ENCODE measurements around the gene TSC2. TPM values are rescaled to one million over a fixed set of nuclear protein-coding genes. Genes with fewer than 3 reads are reported as not detected.

The TSC2 gene
- total RNA-seq, 1 donor from 2014 or later = 63.6 TPM

DNA sequence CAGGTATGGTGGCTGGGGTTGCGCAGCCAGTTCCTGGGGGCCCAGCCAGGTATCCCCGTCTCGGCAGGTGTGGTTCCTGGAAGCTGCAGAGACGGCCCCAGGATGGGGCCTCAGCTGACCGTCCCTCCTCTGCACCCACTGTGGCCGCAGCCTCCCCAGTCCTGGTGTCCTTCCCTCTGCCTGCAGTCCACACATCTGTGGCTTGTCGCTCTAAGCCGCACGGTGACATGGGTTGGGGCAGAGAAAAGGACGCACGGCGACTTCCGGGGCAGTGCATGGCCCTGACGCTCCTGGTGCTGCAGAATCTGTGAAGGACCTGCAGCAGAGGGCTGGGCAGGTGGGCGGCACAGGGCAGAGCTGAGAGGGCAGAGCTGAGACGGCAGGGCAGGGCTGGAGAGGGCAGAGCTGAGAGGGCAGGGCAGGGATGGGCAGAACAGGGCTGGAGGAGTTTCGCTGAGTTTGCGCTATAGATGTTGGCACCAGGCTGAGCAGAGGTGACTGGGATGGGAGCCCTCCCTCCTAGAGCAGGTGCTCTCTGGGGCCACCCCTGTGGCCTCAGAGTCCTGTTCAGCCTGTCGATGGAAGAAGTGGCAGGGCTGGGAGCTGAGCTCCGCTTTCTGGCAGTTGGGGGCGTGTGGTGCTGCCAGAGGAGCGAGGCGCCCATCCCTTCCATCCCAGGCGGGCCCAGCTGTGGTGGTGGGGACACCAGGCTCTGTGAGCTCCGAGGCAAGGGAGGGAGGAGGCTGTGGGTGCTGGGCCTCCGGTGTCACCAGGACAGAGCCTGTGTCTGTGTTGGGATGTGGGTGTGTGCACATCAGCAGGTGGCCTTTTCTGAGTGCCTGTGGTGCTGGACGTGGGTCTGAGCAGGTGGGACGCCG, 23.0 kb downstream of the TSC2 start:
- no peak for DNase-seq (ENCODE audit: low read depth)

DNA sequence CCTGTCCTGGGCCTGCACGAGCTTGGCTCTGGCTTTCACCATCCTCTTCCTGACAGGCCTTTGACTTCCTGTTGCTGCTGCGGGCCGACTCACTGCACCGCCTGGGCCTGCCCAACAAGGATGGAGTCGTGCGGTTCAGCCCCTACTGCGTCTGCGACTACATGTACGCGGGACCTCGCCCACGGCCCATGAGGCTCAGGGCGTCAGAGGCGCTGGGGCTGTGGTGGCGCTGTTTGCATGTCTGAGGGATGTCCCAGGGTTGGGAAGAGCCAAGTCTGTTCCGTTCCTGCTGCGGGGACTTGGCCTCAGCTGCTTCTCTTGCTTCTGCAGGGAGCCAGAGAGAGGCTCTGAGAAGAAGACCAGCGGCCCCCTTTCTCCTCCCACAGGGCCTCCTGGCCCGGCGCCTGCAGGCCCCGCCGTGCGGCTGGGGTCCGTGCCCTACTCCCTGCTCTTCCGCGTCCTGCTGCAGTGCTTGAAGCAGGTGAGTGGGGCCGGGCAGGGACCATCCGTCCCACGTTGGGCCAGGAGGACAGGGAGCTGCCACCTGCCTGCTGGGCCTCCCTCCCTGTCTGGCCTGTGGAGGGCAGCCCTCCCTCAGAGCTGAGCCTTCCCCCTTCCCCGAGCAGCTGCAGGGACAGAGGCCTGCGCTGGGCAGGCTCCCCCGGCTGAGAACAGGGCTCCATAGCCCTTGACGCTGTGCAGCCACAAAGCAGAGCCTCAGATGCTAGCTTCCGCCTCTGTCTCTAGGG, 23.8 kb downstream of the TSC2 start:
- no peak for DNase-seq (ENCODE audit: low read depth)

DNA sequence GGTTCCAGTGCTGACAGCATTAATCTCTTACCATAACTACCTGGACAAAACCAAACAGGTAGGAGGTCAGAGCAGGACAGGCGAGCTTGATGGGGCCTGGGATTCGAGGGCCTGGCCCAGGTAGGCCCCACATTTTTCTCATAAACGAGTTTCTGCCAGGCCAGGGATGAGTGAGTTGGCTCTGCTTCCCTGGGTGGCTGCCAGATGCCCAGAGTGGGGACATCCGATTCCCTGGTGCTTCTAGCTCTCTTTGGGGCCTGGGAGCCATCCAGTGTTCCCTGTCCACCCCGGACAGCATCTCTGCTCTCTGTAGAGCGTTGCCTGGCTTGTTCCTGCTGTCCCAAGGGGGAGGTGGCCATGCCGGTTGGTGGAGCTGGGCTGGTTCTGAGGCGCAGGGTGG, 25.1 kb downstream of the TSC2 start:
- DNase-seq (ENCODE audit: low read depth) = no peak

DNA sequence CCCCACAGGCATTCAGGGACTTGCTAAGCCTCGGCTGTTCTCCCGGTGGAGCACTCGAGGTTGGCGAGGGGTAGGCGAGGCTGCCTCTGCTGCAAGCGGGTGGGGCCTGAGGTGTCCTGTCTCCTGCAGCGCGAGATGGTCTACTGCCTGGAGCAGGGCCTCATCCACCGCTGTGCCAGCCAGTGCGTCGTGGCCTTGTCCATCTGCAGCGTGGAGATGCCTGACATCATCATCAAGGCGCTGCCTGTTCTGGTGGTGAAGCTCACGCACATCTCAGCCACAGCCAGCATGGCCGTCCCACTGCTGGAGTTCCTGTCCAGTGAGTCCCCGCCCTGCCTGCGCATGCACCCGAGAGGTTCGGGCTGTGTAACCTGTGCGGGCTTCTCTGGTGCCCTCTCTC, 26.3 kb downstream of the TSC2 start:
- DNase-seq (ENCODE audit: low read depth) = no peak

DNA sequence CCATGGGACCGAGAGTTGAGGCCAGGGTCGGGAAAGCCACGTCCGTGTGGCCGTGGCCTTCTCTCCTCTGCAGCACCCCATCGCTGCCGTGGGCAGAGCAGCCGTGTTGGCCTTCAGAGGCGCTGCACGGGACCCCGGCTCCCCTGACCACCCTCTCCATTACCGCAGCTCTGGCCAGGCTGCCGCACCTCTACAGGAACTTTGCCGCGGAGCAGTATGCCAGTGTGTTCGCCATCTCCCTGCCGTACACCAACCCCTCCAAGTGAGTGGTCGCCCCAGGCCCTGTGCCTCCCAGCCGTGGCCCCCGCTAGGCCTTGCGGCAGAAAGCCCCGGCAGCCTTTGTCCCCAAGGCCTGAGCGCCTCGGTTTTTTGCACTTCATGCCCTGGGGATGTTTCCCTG, 27.8 kb downstream of the TSC2 start:
- no peak for DNase-seq (ENCODE audit: low read depth)

DNA sequence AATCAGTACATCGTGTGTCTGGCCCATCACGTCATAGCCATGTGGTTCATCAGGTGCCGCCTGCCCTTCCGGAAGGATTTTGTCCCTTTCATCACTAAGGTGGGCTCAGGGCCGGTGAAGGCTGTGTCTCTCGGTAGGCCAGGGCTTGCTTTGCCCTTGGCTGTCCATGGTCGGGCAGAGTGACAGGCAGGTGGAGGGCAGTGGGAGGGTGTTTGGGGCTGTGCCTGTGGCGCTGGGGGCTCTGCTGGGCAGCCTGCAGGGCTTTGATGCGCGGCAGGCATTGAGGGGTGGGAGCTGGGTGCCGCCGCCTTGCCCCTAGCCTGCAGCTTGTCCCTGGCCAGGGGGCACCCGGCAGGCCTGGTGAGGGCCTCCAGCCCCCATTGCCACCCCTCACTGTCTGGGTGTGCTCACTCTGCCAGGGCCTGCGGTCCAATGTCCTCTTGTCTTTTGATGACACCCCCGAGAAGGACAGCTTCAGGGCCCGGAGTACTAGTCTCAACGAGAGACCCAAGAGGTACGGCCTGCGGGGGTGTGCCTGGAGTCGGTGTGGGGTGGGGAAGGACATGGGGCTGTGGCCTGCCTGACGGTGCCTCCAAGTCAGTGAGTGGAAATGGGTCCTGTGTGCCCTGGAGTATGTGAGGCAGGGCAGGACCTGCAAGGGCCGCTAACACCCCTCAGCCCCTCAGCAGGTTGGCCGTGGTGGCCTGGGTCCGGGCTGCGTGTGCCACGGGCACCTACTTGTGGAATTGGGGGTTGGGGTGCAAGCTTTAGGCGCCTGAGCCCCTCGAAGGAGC, 28.5 kb downstream of the TSC2 start:
- no peak for DNase-seq (ENCODE audit: low read depth)

DNA sequence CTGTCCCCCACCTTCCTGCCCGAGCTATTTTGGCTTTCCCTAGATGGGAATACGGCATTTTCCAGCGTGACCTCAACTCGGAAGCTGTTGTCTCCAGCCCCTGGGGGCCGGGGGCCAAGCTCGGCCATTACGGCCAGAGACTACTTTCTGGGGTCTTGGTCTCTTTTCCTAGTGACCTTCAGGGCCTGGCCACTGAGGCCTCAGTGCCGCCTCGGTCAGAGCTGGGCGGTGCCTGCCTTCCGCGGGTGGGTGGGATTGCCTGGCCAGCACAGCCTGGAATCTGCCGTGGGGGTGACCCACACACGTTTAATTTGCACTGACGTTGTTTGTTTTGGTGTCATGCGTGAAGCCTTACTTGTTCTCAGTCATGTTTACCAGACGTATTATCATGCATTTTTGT, 29.2 kb downstream of the TSC2 start:
- no peak for DNase-seq (ENCODE audit: low read depth)

DNA sequence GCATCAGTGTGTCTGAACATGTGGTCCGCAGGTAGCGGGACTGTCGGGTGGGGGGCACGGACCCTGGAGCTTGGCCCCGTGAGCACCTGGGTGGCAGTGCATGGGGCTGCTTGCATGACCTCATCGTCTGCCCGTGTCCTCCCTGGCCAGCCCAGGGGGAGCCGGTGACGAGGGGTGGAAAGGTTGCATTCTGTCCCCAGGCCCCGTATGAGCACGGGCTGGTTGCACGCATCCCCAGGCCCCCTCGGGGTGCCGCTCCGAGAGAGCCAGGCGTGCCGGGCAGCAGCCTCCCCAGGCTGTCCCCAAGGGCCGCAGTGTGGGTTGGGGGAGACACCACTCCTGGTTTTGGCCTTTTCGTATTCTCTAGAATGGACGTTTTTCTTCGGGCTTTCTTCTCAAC, 29.9 kb downstream of the TSC2 start:
- no peak for DNase-seq (ENCODE audit: low read depth)

DNA sequence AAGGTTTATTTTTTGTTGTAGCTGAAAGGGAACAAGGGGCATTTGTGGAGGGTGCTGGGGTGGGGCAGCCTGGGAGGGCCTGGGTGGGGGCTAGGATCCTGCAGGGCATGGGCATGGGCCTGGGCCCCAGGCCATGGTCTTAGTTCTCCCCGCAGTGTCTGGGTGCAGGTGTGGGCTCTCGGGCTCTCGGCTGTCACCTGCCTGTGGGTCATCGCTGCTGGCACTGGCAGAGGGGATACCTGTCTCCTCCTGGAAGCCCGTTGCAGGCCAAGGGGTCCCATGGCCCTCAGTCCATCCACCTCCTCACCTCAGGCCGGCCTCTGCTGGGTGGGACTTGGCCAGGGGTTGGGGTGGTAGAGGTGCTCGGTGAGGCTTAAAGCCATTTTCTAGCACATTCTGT, 30.3 kb downstream of the TSC2 start:
- no peak for DNase-seq (ENCODE audit: low read depth)

DNA sequence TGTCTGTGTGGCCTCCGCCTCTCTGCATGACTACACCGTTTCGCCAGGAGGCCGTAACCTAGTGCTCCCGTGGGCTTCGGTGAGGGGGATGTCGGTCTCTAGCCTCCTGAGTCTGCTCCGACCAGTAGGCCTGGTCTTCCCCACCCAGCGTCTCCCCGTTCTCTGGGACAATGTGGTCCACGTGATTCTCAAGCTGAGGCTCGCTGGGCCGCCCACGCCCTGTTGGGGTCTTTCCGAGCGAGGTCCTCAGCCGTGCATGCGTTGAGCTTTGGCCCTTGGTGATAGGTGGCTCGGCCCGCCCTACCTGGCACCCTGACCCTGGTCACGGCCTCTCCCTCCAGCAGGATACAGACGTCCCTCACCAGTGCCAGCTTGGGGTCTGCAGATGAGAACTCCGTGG, 30.9 kb downstream of the TSC2 start:
- no peak for DNase-seq (ENCODE audit: low read depth)

DNA sequence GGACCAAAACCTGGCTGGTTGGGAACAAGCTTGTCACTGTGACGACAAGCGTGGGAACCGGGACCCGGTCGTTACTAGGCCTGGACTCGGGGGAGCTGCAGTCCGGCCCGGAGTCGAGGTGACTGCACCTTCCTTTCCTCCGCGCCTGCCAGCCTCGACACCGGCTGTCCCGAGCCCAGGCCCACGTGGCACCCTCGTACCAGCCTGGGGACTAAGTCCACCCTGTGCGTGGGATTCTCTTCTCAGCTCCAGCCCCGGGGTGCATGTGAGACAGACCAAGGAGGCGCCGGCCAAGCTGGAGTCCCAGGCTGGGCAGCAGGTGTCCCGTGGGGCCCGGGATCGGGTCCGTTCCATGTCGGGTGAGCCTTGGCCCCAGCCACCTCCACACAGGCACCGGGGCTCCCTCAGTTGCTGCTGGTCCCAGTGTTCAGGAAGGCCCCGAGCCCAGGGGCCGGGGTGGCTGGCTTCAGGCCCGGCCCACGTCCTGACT, 31.6 kb downstream of the TSC2 start:
- no peak for DNase-seq (ENCODE audit: low read depth)

DNA sequence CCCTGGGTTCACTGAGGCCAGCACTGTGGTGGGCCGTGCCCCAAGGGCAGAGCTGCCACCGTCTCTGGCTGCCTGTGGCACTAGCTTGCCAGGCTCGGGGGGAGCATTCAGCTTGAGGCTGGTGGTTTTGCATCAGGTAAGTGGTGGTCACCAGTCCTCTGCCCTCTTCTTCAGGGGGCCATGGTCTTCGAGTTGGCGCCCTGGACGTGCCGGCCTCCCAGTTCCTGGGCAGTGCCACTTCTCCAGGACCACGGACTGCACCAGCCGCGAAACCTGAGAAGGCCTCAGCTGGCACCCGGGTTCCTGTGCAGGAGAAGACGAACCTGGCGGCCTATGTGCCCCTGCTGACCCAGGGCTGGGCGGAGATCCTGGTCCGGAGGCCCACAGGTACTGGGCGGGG, 32.2 kb downstream of the TSC2 start:
- no peak for DNase-seq (ENCODE audit: low read depth)

DNA sequence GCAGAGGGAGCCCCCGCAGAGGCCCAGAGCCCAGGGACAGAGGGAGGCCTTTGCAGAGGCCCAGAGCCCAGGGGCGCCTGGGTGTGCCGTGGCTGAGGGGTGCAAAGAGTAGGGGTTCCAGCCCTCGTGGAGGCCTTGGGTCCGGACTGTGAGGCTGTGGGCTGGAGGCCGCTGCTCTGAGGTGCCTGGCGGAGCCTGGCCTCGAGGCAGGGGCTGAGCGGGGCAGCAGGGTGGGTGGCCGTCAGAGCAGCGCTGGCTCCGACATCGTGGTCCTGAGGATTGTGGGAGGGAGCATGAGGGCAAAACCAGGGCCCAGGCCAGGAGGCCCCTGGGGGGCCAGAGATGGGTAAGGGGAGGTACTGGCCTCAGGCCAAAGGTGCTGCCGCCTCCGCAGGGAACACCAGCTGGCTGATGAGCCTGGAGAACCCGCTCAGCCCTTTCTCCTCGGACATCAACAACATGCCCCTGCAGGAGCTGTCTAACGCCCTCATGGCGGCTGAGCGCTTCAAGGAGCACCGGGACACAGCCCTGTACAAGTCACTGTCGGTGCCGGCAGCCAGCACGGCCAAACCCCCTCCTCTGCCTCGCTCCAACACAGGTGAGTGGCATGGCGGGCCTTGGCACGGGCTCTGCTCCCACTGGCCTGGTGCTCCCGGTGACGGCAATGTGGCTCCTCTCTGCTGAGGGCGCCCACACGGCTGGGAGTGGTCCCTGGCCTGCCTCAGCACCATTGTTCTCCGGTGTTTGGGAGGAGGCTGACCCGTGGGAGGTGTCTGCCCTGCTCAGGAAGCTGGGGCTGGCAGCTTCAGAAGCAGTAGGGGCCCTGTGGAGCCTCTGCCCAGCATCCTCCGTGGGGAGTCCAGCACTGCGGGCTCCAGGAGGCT, 33.7 kb downstream of the TSC2 start:
- DNase-seq (ENCODE audit: low read depth) = no peak

DNA sequence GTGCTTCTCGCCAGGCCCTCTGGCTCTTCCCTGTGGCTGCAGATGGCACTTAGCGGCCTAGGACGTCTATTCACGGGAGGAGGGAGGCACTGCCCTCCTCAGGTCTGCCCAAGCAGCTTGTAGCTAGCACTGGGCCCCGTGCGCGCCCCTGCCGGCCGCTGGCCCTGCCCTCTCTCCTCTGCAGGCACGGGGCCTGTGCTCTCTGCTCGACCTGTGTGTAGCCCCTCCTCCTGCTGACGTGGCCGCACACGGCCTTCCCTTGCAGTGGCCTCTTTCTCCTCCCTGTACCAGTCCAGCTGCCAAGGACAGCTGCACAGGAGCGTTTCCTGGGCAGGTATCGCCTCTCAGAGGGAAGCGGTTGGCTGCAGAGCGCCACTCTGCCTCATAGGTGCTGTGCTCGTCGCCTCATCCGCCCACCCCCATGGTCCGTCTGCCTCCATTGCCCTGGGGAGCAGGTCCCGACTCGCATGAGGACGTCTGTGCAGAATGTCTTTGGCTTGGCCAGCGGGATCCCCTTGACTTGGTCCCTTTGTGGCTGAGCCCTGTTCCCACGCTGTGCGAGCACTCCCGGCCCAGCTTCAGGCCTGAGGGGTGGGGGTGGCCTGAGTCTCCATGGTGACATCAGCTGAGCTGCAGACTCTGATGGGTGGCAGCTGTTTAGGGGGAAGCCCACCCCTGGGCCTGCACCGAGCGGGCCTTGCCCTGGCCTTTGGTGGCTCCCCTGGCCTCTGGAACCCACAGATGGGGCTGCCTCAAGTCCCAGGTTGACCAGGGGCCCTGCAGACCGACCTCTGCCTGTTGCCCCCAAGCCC, 34.6 kb downstream of the TSC2 start:
- DNase-seq (ENCODE audit: low read depth) = peak; percentile 7

DNA sequence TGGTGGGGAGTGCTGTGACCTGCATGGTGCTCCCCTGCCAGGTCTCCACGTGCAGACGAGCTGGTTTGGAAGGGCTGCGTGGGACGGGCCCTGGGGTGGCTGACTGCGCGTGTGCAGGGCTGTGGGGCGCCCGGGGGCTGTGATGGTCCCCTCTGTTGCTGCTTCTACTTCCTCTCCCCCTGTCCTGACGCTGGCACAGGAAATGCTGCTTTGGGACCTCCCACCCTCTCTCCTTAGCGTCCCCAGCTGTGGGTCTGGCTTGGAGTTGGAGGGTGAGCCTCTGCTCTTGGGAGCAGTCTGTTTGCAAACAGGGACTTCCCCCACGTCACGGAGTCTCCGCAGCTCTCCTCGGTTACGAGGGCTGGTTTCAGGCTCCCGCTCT, 35.2 kb downstream of the TSC2 start:
- DNase-seq (ENCODE audit: low read depth) = no peak

DNA sequence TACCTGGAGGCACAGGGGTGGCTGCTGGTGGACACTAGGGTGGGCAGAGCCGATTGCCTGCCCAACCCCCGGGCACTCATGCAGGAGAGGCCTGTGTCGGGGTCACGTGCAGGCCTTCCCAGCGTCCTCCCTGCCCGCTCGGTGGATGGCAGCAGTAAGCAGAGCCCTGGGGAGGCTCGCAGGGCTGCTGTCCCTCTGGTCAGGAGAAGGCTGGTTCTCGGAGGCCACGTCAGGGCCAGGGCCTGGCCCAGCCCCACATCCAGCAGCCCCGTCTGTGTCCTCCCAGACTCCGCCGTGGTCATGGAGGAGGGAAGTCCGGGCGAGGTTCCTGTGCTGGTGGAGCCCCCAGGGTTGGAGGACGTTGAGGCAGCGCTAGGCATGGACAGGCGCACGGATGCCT, 35.6 kb downstream of the TSC2 start:
- no peak for DNase-seq (ENCODE audit: low read depth)

DNA sequence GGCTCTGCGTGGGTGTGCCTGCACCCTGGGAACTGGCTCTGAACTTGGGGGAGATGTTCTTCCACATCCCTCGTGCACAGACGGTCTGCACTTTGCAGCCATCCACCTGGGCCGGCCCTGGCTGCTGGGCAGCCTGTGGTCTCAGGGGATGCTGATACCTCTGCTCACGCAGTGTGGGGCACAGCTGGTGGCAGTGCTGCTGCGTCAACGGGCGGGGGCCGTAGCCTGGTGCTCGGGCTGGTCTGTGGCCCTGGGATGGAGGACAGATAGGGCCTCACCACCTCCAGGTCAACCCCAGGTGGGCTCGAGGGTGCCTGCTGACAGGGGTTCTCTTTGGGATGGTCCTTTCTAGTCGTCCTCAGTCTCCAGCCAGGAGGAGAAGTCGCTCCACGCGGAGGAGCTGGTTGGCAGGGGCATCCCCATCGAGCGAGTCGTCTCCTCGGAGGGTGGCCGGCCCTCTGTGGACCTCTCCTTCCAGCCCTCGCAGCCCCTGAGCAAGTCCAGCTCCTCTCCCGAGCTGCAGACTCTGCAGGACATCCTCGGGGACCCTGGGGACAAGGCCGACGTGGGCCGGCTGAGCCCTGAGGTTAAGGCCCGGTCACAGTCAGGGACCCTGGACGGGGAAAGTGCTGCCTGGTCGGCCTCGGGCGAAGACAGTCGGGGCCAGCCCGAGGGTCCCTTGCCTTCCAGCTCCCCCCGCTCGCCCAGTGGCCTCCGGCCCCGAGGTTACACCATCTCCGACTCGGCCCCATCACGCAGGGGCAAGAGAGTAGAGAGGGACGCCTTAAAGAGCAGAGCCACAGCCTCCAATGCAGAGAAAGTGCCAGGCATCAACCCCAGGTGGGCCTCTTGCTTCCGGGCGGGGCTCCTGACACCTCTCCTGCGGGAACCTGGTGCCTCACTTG, 36.3 kb downstream of the TSC2 start:
- no peak for DNase-seq (ENCODE audit: low read depth)

DNA sequence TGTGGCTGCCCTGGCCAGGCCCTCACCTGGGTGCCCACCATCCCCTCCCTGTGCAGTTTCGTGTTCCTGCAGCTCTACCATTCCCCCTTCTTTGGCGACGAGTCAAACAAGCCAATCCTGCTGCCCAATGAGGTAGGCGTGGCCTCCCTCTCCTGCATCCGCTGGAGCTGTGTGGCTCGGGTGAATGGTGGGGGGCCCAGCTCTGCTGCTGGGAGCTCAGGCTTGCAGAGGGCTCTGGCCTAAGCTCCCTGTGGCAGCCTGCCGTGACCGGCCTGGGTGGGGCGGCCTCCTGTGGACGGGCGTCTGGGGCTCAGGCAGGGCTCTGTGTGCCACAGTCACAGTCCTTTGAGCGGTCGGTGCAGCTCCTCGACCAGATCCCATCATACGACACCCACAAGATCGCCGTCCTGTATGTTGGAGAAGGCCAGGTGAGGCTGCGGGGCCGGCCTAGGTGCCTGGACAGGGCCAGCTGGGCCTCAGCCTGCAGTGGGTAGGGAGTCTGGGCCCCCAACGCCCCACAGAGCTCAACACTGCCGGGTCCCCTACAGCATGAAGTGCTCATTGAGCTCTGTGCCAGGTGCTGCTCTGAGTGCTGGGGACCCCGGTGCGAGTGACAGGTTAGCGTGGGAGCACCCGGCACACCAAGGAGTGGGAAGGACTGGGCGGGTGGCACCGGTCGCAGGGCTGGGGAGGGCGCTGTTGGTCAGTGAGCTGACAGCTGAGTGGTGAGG, 37.3 kb downstream of the TSC2 start:
- no peak for DNase-seq (ENCODE audit: low read depth)

DNA sequence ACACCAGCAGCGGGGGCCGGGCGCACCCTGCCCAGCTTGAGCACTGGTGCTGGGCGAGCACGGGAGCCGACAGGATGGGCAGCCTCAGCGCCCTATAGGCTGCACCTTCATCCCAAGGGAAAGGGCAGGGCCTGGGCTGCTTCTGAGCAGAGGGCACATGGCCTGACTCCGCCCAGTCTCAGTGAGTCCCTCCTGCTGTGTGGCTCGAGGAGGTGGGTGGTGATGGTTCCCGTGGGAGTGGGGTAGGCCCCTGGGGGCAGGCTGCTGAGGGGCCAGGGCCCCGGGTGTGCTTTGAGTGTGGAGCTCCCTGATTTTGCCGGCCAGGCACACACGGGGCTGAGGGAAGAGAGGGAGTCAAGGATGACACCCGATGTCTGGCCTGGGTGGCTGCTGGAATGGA, 37.9 kb downstream of the TSC2 start:
- DNase-seq (ENCODE audit: low read depth) = no peak
